Liver (tissue), 9 donors: ENCODE measurements around the gene SCN2A. TPM values are rescaled to one million over a fixed set of nuclear protein-coding genes. Genes with fewer than 3 reads are reported as not detected.

Experiments used
- DNase-seq: peaks from one replicate; pipeline ENCODE4 v3.0.0-alpha.2; 2017; ENCODE audit warnings: low spot score
- H3K27ac ChIP-seq, 2 donors: one replicate each; pipeline ENCODE4 v1.7.0; 2013; ENCODE audit warnings: inconsistent platforms in 2 of 2, low read length in 2 of 2, control low read depth in 1 of 2, low read depth in 1 of 2, mild to moderate bottlenecking in 1 of 2
- H3K27me3 ChIP-seq, 4 donors: one replicate each; pipeline versions ENCODE4 v1.6.1 to v1.7.0; 2013; ENCODE audit warnings: low read length in 3 of 4, inconsistent platforms in 1 of 4, mild to moderate bottlenecking in 1 of 4, moderate library complexity in 1 of 4; ENCODE audit not compliant: control insufficient read depth in 4 of 4, insufficient read depth in 4 of 4
- H3K36me3 ChIP-seq, 4 donors: one replicate each; pipeline versions ENCODE4 v1.6.1 to v1.7.0; 2013; ENCODE audit warnings: low read length in 3 of 4, mild to moderate bottlenecking in 3 of 4, low read depth in 1 of 4, moderate library complexity in 1 of 4; ENCODE audit not compliant: control insufficient read depth in 4 of 4, insufficient read depth in 3 of 4
- H3K4me1 ChIP-seq, 4 donors: one replicate each; pipeline versions ENCODE4 v1.6.1 to v1.7.0; 2013; ENCODE audit warnings: low read length in 3 of 4, mild to moderate bottlenecking in 3 of 4, moderate library complexity in 1 of 4; ENCODE audit not compliant: control insufficient read depth in 4 of 4, insufficient read depth in 4 of 4
- H3K4me3 ChIP-seq, 3 donors: one replicate each; pipeline versions ENCODE4 v1.6.1 to v1.7.0; 2013; ENCODE audit warnings: low read length in 3 of 3, control low read depth in 1 of 3, low read depth in 1 of 3, mild to moderate bottlenecking in 1 of 3
- H3K9ac ChIP-seq, 2 donors: one replicate each; pipeline ENCODE4 v1.7.0; 2013; ENCODE audit warnings: low read length in 2 of 2, mild to moderate bottlenecking in 2 of 2, moderate library complexity in 2 of 2, control low read depth in 1 of 2, low read depth in 1 of 2
- H3K9me3 ChIP-seq, 4 donors: one replicate each; pipeline versions ENCODE4 v1.6.1 to v1.7.0; 2013; ENCODE audit warnings: low read length in 3 of 4; ENCODE audit not compliant: control insufficient read depth in 4 of 4
- ATF3 ChIP-seq: IDR thresholded peaks from 2 replicates; pipeline ENCODE4 v1.6.1; 2016; ENCODE audit warnings: antibody characterized with exemption
- EGR1 ChIP-seq, 2 donors: IDR thresholded peaks; 2 replicates each; pipeline ENCODE4 v1.6.1; 2016 to 2018; ENCODE audit warnings: antibody characterized with exemption in 2 of 2, low read depth in 2 of 2
- FOXA1 ChIP-seq: IDR thresholded peaks from 2 replicates; pipeline ENCODE4 v1.6.1; 2016; ENCODE audit warnings: antibody characterized with exemption
- FOXA2 ChIP-seq: IDR thresholded peaks from 2 replicates; pipeline ENCODE4 v1.6.1; 2016; ENCODE audit warnings: antibody characterized with exemption
- GABPA ChIP-seq, 2 donors: IDR thresholded peaks in 1 of 2; conservative IDR thresholded peaks in 1 of 2; 2 replicates each; pipeline ENCODE4 v1.6.1; 2016; ENCODE audit warnings: antibody characterized with exemption in 2 of 2, mild to moderate bottlenecking in 1 of 2, moderate library complexity in 1 of 2
- HNF4A ChIP-seq, 2 donors: conservative IDR thresholded peaks; 2 replicates each; pipeline ENCODE4 v1.6.1; 2016; ENCODE audit warnings: antibody characterized with exemption in 2 of 2, mild to moderate bottlenecking in 2 of 2
- HNF4G ChIP-seq: IDR thresholded peaks from 2 replicates; pipeline ENCODE4 v1.6.1; 2016; ENCODE audit warnings: antibody characterized with exemption
- JUND ChIP-seq, 2 donors: IDR thresholded peaks; 2 replicates each; pipeline ENCODE4 v1.6.1; 2016; ENCODE audit warnings: antibody characterized with exemption in 2 of 2
- MAX ChIP-seq: IDR thresholded peaks from 2 replicates; pipeline ENCODE4 v1.6.1; 2016; ENCODE audit warnings: antibody characterized with exemption
- NR2F2 ChIP-seq: IDR thresholded peaks from 2 replicates; pipeline ENCODE4 v1.6.1; 2016; ENCODE audit warnings: antibody characterized with exemption
- RAD21 ChIP-seq, 2 donors: IDR thresholded peaks; 2 replicates each; pipeline ENCODE4 v1.6.1; 2016; ENCODE audit warnings: antibody characterized with exemption in 2 of 2, mild to moderate bottlenecking in 2 of 2
- REST ChIP-seq: IDR thresholded peaks from 2 replicates; pipeline ENCODE4 v1.6.1; 2016; ENCODE audit warnings: antibody characterized with exemption, mild to moderate bottlenecking
- RXRA ChIP-seq, 2 donors: IDR thresholded peaks; 2 replicates each; pipeline ENCODE4 v1.6.1; 2017 to 2018; ENCODE audit warnings: antibody characterized with exemption in 2 of 2, mild to moderate bottlenecking in 1 of 2
- SP1 ChIP-seq: IDR thresholded peaks from 2 replicates; pipeline ENCODE4 v1.6.1; 2018; ENCODE audit warnings: antibody characterized with exemption, mild to moderate bottlenecking
- TAF1 ChIP-seq: conservative IDR thresholded peaks from 2 replicates; pipeline ENCODE4 v1.6.1; 2016; ENCODE audit warnings: antibody characterized with exemption, mild to moderate bottlenecking
- YY1 ChIP-seq: IDR thresholded peaks from 2 replicates; pipeline ENCODE4 v1.6.1; 2016; ENCODE audit warnings: antibody characterized with exemption, mild to moderate bottlenecking
- WGBS: extraction: QIAGEN DNeasy Blood & Tissue Kit; methylation state at CpG from one replicate; pipeline ENCODE4 v1.1.7; 2013; 5-methylcytosine and 5-hydroxymethylcytosine counted together
- polyA plus RNA-seq, 2 donors: library from polyadenylated mRNA; stranded (reverse) in 1 of 2; unstranded in 1 of 2; fragments of 200-250 nt in 1 of 2; fragments of >200 nt in 1 of 2; fragmentation: Nextera tagmentation in 1 of 2; extraction: Ambion mirVana in 1 of 2; gene quantifications; one replicate each; pipeline versions ENCODE4 v1.2.1 to v1.2.3, GENCODE V29; 2013 to 2015
- total RNA-seq, 2 donors: library from RNA; depleted of rRNA; stranded (reverse); fragments of >200 nt; gene quantifications; one replicate each; pipeline ENCODE4 v1.2.3, GENCODE V29; 2014
- TF ChIP-seq, protein P1 (sequence below): fragments of 150-350 bp; IDR thresholded peaks from 2 replicates; pipeline ENCODE4 v1.5.1; 2017; ENCODE audit warnings: improper control_type of control experiment, low read depth, low read length; ENCODE audit not compliant: missing input control
- TF ChIP-seq, protein P2 (sequence below): IDR thresholded peaks from 2 replicates; pipeline ENCODE4 v1.6.1; 2016; ENCODE audit warnings: antibody characterized with exemption
- donor health status: healthy.
- donor health status: healthy.
- donor health status: healthy.
- donor health status: healthy.
- donor health status: healthy.

The SCN2A gene
- total and polyA plus RNA-seq, 4 donors: 0.01 to 0.33 (median 0.05) TPM

- no peak overlapping the region for H3K9ac ChIP-seq
- H3K27me3 ChIP-seq: no peaks in the 10 kb centered on the region
- TF ChIP-seq HNF4A (conservative IDR thresholded peaks at IDR 0.05): no peak
- no peak for TF ChIP-seq GABPA (IDR thresholded peaks at IDR 0.05 in 1 of 2, conservative IDR thresholded peaks at IDR 0.05 in 1 of 2)
- TF ChIP-seq NR2F2: no peak
- no peak for TF ChIP-seq RAD21 (IDR thresholded peaks at IDR 0.05)
- TF ChIP-seq, protein P1, sequence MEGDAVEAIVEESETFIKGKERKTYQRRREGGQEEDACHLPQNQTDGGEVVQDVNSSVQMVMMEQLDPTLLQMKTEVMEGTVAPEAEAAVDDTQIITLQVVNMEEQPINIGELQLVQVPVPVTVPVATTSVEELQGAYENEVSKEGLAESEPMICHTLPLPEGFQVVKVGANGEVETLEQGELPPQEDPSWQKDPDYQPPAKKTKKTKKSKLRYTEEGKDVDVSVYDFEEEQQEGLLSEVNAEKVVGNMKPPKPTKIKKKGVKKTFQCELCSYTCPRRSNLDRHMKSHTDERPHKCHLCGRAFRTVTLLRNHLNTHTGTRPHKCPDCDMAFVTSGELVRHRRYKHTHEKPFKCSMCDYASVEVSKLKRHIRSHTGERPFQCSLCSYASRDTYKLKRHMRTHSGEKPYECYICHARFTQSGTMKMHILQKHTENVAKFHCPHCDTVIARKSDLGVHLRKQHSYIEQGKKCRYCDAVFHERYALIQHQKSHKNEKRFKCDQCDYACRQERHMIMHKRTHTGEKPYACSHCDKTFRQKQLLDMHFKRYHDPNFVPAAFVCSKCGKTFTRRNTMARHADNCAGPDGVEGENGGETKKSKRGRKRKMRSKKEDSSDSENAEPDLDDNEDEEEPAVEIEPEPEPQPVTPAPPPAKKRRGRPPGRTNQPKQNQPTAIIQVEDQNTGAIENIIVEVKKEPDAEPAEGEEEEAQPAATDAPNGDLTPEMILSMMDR: no peak
- TF ChIP-seq MAX: no peak
- TF ChIP-seq REST: no peak
- TF ChIP-seq SP1: no peak
- TF ChIP-seq EGR1 (IDR thresholded peaks at IDR 0.05; ENCODE audit: low read depth in 2 of 2): no peak
- TF ChIP-seq, protein P2, sequence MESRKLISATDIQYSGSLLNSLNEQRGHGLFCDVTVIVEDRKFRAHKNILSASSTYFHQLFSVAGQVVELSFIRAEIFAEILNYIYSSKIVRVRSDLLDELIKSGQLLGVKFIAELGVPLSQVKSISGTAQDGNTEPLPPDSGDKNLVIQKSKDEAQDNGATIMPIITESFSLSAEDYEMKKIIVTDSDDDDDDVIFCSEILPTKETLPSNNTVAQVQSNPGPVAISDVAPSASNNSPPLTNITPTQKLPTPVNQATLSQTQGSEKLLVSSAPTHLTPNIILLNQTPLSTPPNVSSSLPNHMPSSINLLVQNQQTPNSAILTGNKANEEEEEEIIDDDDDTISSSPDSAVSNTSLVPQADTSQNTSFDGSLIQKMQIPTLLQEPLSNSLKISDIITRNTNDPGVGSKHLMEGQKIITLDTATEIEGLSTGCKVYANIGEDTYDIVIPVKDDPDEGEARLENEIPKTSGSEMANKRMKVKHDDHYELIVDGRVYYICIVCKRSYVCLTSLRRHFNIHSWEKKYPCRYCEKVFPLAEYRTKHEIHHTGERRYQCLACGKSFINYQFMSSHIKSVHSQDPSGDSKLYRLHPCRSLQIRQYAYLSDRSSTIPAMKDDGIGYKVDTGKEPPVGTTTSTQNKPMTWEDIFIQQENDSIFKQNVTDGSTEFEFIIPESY: no peak
- no peak for TF ChIP-seq JUND (IDR thresholded peaks at IDR 0.05)
- no peak for TF ChIP-seq YY1
- no peak for TF ChIP-seq RXRA (IDR thresholded peaks at IDR 0.05)
- no peak for TF ChIP-seq TAF1
- no peak for TF ChIP-seq FOXA2
- TF ChIP-seq HNF4G: no peak
- TF ChIP-seq ATF3: no peak
- TF ChIP-seq FOXA1: no peak
- H3K27ac ChIP-seq: no peak overlapping the region
- H3K9me3 ChIP-seq: no peaks in the 10 kb centered on the region
- 56% methylated on average over 1 of the region's 1 CpG for WGBS
- H3K4me1 ChIP-seq: no peaks in the 10 kb centered on the region
- no peaks in the 10 kb centered on the region for H3K36me3 ChIP-seq
- H3K4me3 ChIP-seq: no peak overlapping the region
- no peak for DNase-seq
Measured at GRCh38 chr2:165435611-165436010, 196.4 kb downstream of the SCN2A start.
